ENCODE results near the gene UCMA.
"Not testable (repeated sequence)": the region's sequence is repeated elsewhere in the genome, so short reads cannot be mapped to it uniquely, and the experiment has no call there.

Gene UCMA, protein sequence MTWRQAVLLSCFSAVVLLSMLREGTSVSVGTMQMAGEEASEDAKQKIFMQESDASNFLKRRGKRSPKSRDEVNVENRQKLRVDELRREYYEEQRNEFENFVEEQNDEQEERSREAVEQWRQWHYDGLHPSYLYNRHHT

DNA sequence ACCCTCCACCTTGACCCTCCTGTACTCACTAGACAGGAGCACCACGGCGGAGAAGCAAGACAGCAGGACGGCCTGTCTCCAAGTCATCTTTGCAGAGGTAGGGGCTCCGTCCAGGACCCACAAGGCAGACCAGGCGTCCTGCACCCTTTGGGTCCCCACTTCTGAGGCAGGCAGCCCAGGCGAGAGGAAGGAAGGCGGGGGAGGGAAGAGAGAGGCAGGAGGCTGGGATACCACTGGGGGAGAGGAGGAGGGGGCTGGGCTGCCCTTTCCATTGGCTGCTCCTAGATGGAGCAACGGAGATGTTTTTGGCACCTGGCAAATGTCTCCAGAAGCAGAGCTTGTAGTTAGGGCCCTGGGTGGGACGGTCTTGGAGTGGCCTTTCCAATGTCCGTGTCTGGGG is at the start of gene UCMA:
Gene UCMA, minus strand, starts transcription at position 203 of the 400 bp plus-strand sequence. Its CDS starts 116 bp downstream, at position 87.
- no peak within 1 kb of the TSS for H3K4me3 ChIP-seq (ENCODE audit: low read depth, low read length)
- TF ChIP-seq, protein P1, sequence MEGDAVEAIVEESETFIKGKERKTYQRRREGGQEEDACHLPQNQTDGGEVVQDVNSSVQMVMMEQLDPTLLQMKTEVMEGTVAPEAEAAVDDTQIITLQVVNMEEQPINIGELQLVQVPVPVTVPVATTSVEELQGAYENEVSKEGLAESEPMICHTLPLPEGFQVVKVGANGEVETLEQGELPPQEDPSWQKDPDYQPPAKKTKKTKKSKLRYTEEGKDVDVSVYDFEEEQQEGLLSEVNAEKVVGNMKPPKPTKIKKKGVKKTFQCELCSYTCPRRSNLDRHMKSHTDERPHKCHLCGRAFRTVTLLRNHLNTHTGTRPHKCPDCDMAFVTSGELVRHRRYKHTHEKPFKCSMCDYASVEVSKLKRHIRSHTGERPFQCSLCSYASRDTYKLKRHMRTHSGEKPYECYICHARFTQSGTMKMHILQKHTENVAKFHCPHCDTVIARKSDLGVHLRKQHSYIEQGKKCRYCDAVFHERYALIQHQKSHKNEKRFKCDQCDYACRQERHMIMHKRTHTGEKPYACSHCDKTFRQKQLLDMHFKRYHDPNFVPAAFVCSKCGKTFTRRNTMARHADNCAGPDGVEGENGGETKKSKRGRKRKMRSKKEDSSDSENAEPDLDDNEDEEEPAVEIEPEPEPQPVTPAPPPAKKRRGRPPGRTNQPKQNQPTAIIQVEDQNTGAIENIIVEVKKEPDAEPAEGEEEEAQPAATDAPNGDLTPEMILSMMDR (IDR thresholded peaks at IDR 0.05; ENCODE audit: borderline replicate concordance, insufficient read depth, low read depth, low read length) = no peak

DNA sequence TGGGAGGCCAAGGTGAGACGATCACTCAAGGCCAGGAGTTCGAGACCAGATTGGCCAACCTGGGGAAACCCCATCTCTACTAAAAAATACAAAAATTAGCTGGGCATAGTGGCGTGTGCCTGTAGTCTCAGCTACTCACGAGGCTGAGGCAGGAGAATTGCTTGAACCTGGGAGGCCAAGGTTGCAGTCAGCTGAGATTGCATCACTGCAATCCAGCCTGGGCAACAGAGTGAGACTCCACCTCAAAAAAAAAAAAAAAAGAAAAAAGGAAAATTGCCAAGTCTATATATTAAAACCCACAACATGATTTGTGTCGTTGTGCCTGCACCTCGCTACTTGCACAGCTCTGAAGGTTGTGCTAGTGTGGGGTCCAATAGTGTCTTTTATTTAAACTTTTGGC is 48.2 kb upstream of the UCMA start:
- not testable (repeated sequence) for H3K4me3 ChIP-seq (ENCODE audit: low read depth, low read length)

DNA sequence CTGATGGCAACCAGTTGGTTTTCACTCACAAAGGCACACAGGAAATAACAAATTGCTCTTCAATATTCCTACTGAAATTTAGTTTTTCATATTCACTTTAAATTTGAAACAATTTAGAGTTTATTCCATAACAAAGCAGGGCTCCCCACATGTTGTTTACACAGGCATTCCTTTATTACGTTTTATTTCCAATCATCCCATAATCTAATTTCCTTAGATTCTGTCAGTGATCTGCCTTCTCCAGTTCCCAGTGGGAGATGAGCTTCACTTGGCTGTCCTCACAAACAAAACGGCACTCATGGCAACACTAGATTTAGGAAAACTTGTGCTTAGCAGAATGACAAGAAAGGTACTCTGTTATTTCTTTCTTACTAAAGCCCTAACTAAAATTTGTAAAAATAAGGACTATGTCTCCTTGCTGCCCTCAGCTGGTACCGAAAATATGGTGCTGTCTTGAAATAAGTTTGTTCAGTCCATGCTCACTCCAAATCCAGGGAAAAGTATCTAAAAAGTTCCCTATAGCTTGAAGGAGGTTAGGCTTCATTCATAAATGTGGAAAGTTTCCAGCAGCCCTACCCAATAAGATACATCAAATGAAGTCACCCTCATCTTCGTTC is 42.7 kb upstream of the UCMA start:
- H3K4me3 ChIP-seq (ENCODE audit: low read depth, low read length) = no peak overlapping the region
- TF ChIP-seq, protein P1 (IDR thresholded peaks at IDR 0.05; ENCODE audit: borderline replicate concordance, insufficient read depth, low read depth, low read length) = no peak

DNA sequence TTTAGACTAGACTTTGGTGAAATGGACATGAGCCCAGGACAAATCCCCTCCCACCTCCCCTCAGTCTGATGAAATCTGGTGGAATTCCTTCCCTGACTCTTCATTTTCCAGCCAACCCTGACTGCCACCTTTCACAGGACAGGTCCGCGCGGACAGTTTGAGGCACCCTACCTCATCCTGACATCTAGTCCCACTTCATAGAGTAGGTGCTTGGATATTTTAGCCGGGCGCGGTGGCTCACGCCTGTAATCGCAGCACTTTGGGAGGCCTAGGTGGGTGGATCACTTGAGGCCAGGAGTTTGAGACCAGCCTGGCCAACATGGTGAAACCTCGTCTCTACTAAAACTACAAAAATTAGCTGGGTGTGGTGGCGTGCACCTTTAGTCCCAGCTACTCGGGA is 42.0 kb upstream of the UCMA start:
- not testable (repeated sequence) for H3K4me3 ChIP-seq (ENCODE audit: low read depth, low read length)

DNA sequence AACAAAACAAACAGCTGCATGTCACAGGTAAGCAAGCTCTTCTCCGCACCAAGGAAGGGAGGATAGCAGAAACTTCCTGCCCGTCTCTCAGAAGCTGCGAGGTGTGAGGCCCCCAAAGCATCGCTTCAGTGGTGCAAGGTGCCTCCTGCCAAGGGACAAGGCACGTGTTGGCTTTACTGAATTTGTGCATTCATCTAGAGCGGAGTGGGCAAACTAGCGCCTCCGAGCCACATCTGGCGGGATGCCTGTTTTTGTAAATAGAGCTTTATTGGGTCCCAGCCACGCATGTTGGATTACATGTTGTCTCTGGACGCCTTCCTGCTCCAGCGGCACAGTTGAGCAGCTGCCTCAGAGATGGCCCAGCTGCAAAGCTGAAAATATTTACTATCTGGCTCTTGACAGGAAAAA is 38.0 kb upstream of the UCMA start:
- TF ChIP-seq, protein P1 (IDR thresholded peaks at IDR 0.05; ENCODE audit: borderline replicate concordance, insufficient read depth, low read depth, low read length) = no peak
- H3K4me3 ChIP-seq (ENCODE audit: low read depth, low read length) = no peak overlapping the region

DNA sequence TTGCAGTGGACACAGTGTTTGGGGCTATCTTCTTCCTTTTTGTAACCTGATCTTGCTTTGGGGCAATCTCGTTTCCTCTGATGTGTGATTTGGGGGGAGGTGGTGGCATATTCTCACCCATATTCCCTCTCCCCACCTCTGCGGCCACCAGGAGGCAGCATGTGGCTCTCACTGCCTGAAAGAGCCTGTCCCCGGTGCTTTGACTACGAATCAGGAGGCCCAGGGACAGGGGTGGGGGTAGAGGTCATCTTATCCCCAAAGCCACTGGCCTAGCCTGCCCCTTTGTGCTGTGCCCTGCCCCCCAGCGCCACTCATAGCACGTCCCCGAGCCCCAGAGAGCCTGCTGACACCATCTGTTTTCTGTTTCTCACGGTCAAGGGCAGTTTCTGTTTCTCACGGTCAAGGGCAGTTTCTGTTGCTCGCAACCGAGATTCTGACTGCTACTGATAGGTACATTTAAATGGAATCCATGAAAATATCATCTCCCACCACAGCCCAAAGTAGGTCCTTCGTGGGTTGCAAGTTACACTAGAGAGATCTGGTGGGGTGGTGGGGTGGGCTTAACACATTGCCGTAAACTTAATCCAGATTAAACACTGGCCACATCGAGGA is 37.5 kb upstream of the UCMA start:
- H3K4me3 ChIP-seq (ENCODE audit: low read depth, low read length) = no peak overlapping the region
- TF ChIP-seq, protein P1 (IDR thresholded peaks at IDR 0.05; ENCODE audit: borderline replicate concordance, insufficient read depth, low read depth, low read length) = peak; percentile 75

DNA sequence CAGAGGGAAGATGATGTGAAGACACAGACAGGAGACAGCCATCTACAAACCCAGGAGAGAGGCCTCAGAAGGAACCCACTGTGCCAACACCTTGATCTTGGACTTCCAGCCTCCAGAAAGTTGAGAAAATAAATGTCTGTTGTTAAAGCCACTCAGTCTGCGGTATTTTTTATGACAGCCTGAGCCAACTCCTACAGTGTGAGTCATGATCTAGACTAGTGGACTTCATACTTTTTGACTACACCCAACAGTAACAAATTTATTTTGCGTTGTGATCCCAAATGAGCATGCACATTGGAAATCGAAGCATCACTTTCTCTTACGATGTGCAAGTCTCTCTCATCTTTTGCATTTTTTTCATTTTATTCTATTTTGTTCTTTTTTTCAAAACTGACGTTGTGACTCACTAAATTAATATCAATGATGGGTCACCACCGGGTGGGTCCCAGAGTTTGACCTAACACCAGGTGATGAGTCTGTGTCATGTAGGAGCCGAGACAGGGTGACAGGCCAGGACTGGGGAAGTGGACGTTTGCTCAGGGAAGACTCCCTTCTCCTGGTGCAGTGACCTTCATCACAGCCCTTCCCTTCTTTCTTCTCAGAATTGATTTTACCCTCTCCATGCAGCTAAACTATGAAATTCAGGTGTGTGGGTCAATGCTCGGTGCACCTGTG is 36.8 kb upstream of the UCMA start:
- TF ChIP-seq, protein P1 (IDR thresholded peaks at IDR 0.05; ENCODE audit: borderline replicate concordance, insufficient read depth, low read depth, low read length) = no peak
- H3K4me3 ChIP-seq (ENCODE audit: low read depth, low read length) = no peak overlapping the region

DNA sequence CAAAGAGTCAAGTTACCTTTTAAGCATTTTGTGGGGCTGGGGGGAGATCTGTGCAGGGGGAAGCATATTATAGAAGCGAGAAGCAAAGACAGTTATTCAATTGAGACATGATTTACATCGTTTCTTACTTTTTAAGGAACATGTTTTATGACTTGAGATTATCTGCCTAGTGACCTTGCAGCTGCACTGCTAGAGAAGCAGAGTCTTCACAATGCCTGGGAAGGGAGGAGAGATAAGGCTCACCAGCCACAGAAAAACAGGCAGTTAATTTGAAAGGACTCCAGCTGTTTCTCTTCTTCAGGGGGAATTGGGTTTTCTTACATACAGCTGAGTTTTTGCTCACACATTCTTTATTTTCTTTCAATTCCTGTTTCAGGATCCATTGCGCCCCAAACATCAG is 34.7 kb upstream of the UCMA start:
- TF ChIP-seq, protein P1 (IDR thresholded peaks at IDR 0.05; ENCODE audit: borderline replicate concordance, insufficient read depth, low read depth, low read length) = no peak
- no peak overlapping the region for H3K4me3 ChIP-seq (ENCODE audit: low read depth, low read length)

Measured in GM12875 (cell line).